HG02642 (cell line): Measurements from ENCODE around the gene ORAI1.
"Not testable (repeated sequence)": the region's sequence is repeated elsewhere in the genome, so short reads cannot be mapped to it uniquely, and the experiment has no call there.

ENCODE experiments used
- ATAC-seq: cut with Tn5 transposase; IDR thresholded peaks from one replicate; pipeline ENCODE4 v1.9.1; 2021; ENCODE audit warnings: mild to moderate bottlenecking; ENCODE audit not compliant: unreplicated experiment, poor library complexity

Gene ORAI1

GRCh38 chr12:121678716-121679300 is 52.5 kb downstream of the ORAI1 start:
- no peak for ATAC-seq

- not testable (repeated sequence) for ATAC-seq
Measured at GRCh38 chr12:121679661-121680197, 53.4 kb downstream of the ORAI1 start.

DNA sequence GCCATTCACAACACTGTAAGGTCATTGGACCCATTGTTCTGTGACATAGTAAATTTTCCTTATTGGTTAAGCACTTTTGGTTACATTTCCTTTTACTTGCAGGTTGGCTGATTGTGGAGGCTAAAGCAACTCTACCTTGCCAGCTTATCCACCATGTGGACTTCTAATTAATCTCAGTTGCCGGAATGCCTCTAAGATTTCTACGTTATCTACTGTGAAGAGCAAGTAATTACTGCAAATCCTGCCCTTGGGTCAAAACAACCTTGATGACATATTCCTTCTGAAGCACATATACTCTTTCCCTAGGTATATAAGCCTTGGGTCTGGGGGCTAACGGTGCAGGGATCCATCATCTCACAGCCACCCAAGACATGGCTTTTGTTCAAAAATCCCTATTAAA is 62.6 kb downstream of the ORAI1 start:
- no peak for ATAC-seq

DNA sequence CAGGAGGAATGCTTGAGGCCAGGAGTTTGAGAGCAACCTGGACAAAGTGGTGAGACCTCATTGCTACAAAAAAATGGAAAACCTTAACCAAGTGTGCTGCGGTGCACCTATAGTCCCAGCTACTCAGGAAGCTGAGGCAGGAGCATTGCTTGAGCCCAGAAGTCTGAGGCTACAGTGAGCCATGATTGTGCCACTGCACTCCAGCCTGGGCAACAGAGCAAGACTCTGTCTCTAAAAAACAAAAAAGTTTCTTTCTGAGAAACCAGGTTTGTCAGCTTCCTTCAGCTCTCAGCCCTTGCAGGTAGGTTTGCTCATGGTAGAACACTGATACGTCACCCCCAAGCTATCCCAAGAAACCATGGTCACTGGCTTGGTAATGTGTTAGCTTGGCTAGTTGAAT is 63.1 kb downstream of the ORAI1 start:
- ATAC-seq: no peak
